Amygdala (tissue), 56 donors: ENCODE data around the gene LOXL1.
"Not testable (repeated sequence)": the region's sequence is repeated elsewhere in the genome, so short reads cannot be mapped to it uniquely, and the experiment has no call there.

ENCODE experiments used
- DNase-seq, 56 donors: peaks; one replicate each; lab custom pipeline; 2025; lab: John Stamatoyannopoulos, UW

LOXL1 gene

DNA sequence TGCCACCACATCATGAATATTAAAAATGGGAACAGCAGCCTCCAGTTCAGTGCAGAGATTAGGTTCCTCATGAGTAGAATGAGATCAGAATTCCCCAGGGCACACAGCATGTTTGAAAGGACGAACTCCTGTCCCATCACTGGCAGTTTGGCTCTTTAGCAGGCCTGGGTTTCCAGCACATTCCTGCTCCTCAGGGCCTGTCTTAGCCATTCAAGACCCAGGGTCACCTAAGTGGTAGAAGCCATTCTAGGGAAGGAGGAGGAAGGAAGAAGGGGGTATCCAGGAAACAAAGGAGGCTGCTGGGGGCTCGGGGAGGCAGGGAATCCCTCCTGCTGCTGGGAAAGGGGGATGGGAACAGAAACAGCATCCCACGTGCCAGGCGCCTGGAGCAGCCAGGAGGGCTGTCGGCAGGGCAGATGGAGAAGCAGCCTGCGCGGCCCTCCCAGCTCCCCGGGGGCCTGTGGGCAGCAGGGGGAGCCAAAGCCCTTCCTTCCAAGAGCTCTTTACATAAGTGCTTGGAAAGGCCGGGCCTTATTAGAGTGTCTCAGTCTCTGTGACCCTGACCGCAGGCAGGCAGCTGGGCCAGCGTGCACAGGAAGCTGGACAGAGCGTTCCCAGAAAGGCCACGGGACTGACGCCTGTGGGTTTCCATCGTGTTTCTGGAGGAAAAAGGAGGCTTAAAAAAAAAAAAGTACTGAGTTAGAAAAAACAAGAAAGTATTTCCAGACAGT, 24.7 kb downstream of the LOXL1 start:
- peak; percentile 18 to 89 (median 72) for DNase-seq

GRCh38 chr15:73951601-73952000, 25.3 kb downstream of the LOXL1 start:
- DNase-seq, result no peak

- no peak for DNase-seq
These were observed 26.1 kb downstream of the LOXL1 start for GRCh38 chr15:73952171-73952912.

- DNase-seq, result no peak
These were observed 26.9 kb downstream of the LOXL1 start for GRCh38 chr15:73952913-73953750.

DNA sequence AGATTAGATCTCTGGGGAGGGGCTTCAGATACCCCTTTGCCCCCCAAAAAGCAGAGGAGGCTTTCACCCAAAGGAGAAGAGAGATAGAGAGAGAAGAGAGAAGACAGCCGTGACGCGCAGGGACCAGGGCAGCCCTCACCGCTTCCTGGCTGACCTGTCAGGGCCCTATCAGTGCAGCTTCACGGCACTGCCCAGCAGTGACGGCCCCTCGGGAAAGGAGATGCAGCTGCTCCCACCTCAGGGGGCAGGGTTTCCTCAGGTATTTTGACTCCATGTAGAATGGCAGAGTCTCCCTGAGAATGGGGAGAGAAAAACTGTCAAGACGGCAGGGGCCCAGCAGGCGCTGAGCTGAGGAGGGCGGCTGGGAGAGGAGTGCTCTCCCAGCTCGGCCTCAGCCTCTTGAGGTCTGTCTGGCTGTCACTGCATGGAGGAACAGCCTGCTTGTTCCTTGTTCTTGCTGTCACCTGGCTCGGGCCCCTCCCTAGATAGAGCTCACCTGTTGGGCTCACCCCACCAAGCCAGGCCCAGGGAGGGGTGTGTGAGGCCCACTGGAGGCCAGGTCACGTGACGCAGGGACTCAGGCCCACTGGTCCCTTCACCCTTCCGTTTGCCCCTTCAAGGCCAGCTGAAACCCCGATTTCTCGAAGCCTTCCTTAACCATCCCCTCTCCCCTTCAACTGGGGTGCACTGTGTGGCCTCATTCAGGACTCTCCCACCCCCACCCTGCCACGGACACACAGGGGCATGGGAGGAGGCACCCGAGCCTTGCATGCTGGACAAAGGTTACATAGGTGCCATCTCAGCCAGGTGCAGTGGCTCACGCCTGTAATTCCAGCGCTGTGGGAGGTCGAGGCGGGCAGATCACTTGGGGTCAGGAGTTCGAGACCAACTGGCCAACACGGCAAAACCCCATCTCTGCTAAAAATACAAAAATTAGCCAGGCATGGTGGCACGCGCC, 28.2 kb downstream of the LOXL1 start:
- no peak for DNase-seq

DNA sequence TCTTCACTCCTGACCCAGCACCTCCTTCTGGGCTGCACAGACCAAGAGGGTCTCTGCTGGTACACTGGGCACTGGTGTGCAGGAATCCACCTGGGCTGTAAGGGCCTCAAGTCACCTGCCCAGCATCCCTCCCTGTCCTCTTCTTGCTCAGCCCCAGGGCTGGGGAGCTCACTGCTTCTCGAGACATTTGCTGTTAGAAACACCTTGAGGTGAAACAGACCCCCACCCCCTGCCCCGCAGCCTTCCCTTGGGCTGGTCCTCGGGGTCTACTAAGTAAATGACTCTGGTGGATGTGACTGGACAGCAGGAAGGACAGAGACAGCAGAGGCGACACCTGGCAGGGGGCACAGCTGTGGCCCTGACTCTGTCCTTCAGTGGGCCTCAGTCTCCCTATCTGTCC, 29.1 kb downstream of the LOXL1 start:
- no peak for DNase-seq

DNA sequence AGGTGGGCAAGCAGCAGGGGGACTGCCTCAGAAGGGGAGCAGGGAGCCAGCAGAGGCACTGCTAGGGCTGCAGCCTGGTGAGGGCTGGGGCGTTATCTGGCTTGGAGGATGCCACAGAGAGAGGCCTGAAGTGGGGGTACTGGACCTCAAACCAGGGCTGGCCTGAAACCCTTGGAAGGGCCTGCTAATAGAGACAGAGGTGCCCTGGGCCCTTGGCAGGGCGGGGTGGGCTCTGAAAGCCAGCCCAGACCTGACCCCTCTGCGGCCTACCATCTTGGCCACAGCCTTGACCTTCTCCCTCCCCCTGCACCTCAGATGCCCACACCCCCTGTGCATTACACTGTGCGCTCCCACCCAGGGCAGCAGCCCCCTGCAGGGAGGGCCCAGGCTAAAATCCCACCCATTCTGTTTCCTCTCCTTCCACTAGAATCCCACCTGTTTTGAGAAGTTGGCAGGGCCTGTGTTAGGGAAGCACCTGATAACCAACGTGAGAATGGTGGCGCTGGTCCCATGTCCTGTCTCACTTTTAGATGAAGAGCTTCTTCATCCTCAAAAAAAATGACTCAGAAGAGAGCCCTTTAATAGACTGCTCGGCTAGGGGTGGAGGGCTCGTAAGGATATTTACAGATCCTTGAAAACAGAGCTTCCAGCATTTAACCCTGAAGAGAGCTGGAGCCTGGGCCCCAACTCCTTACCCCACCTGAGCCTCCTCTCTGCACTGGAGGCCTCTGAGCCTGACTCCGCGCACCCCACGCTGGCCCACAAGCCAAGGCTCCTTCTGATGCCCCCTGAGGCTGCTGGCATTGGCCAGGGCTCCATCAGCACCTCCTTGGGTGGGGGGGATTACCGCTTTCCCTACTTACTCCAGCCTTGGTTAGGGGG, 29.8 kb downstream of the LOXL1 start:
- no peak for DNase-seq

GRCh38 chr15:73956743-73957135, 30.5 kb downstream of the LOXL1 start:
- DNase-seq, result no peak

DNA sequence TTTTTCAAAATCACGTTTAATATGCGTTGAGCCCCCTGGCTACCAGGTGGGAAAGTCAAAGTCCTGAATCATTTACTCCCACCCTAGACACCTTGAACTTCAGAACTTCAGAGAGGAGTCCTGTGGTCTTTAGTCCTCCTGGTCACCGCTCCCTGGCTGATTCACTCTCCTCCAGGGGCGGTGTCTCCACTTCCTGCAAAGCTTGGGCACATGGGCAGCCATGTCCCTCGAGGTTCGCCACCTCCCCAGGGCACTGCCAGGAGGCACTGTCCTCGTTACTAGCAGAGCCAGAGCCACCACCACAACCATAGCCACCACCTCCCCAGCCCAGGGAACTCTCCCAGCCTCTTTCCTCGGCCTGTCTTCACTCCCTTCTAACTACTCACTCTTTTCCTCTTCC, 31.0 kb downstream of the LOXL1 start:
- no peak for DNase-seq

- no peak for DNase-seq
These were observed 31.5 kb downstream of the LOXL1 start for GRCh38 chr15:73957785-73958184.

GRCh38 chr15:73959012-73959581, 32.8 kb downstream of the LOXL1 start:
- no peak for DNase-seq

GRCh38 chr15:73959801-73960200, 33.5 kb downstream of the LOXL1 start:
- DNase-seq, result no peak

GRCh38 chr15:73960472-73961070, 34.3 kb downstream of the LOXL1 start:
- DNase-seq, result not testable (repeated sequence)

- no peak for DNase-seq
These were observed 36.2 kb downstream of the LOXL1 start for GRCh38 chr15:73962433-73962832.

- DNase-seq, result peak in 41 of 56 donors; percentile 7 to 81 (median 32)
These were observed 38.5 kb downstream of the LOXL1 start for GRCh38 chr15:73964736-73965093.

DNA sequence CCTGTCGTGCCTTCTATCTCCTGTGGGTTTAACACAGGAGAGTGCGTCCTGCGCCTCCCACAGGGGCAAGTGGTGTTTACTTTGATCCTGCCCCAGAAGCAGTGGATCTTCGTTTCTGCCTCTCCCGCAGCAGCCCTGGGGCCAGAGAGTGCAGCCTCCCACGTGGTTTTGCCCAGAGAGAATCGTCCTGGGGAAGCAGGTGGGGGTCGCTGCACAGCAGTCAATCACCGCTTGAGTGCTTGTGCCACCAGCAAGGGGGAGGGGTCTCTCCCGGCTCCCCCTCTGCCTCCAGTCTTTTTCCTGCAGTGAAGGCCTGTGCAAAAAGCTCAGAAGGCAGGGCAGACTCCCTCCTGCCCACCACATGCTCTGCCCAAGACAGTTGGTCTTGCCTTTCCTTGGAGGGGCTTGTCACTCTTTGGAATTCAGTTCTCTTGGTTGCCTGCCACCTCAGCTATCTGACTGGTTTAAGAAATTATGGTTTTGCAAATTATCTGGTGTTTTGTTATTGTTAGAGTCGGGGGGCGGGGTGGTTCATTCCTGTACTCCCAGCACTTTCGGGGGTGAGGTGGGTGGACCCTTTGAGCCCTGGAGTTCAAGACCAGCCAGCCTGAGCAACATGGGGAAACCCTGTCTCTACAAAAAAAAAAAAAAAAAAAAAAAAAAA, 39.0 kb downstream of the LOXL1 start:
- no peak for DNase-seq

DNA sequence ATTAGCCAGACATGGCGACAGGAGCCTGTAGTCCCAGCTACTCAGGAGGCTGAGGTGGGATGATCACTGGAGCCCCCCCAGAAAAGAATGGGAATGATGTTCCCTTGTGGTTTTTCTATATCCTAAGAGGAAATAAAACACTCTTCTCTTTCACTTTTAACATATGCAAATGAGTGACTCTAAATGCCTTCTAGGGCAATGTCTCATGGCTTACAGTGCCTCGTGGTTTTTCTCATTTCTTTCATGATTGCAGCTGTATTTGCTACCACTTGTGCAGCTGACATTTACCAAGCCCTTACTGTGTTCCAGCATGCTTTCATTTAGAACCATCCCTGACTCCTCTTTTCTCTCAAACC, 39.5 kb downstream of the LOXL1 start:
- no peak for DNase-seq

GRCh38 chr15:73968461-73968860, 42.2 kb downstream of the LOXL1 start:
- DNase-seq, result no peak
